ENCODE data around the gene DCAKD.

DCAKD gene

GRCh38 chr17:45051060-45051719, at the start of gene DCAKD:
Gene DCAKD, minus strand, starts transcription at chr17:45051632. Its CDS starts 16,747 bp downstream, at chr17:45034885.
- DNase-seq (ENCODE audit: low read depth), result peak; percentile 72

- no peak for DNase-seq (ENCODE audit: low read depth)
Measured at GRCh38 chr17:45098869-45099616, 47.6 kb upstream of the DCAKD start.

DNA sequence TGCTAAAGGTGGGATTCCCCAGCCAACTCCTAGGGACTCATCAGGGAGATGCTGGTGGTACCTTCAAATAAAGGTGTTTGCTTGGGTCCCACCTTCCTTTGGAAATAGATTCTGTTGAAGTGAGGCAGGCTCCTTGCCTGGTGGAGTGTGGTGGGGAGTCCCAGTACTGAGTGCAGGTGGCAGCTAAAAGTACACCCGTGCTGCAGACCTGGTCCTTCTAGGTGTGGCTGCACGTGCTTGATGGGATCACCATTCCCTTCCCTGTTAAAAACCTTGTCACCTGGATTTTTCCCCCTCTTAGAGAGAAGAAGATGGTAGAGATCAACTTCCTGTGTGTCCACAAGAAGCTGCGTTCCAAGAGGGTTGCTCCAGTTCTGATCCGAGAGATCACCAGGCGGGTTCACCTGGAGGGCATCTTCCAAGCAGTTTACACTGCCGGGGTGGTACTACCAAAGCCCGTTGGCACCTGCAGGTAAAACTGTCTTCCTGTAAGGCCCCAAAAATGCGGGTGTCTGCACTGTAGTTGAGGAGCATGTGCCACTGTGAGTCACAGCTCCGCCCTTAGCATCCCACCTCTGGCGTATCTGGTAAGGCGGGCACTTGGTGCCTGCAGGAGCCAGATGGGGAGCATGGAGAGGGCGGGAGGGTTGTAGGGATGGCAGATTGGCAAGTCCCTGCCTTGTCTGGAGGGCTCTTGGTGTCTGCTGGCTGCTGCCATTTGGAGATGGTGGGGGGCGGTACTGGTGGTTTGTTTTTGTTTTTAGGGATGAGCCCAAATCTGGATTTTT, 46.8 kb upstream of the DCAKD start:
- no peak for DNase-seq (ENCODE audit: low read depth)

GRCh38 chr17:45096926-45097325, 45.5 kb upstream of the DCAKD start:
- DNase-seq (ENCODE audit: low read depth), result no peak

DNA sequence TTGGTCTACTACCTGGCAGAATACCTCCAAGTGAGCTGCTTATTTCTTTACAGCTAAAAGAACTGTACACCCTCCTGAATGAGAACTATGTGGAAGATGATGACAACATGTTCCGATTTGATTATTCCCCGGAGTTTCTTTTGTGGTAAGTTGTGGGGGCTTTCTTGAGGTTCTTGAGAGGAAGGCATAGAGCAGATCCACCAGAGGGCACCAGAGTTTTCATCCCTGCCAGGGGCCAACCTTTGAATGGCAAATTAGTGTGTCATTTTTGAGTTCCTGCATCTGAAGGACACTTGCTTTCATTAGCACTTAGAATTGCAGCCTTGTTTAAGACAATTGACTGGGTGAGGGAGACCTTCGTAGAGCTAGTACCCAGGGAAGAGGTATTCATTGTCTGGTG, 44.7 kb upstream of the DCAKD start:
- no peak for DNase-seq (ENCODE audit: low read depth)

DNA sequence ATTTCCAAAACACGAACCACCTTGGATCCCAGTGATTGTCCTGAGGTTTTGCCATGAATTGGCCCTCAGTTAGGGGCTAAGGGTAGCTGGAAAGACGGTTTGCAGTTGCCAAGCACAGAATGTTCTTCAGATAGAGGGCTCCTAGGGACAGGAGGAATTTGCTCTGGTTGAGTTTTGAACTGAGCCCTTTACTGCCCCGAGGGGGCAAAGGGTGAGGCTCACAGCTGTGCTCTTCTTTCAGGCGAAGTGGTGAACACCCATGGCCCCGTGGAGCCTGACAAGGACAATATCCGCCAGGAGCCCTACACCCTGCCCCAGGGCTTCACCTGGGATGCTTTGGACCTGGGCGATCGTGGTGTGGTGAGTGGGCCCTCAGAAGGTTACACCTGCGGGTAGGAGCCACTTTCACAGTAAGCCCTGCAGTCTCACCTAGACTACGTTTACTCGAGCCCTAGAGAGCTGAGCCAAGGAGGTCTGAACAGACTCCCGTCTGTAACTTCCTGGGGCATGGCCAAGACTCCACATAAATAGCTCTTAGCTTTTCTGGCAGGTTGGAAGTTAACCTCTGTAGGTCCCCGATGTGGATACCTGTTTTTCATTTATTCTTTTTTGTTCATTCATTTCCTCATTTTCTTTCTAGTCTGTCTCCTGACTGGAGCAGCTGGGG, 42.1 kb upstream of the DCAKD start:
- DNase-seq (ENCODE audit: low read depth), result no peak

DNA sequence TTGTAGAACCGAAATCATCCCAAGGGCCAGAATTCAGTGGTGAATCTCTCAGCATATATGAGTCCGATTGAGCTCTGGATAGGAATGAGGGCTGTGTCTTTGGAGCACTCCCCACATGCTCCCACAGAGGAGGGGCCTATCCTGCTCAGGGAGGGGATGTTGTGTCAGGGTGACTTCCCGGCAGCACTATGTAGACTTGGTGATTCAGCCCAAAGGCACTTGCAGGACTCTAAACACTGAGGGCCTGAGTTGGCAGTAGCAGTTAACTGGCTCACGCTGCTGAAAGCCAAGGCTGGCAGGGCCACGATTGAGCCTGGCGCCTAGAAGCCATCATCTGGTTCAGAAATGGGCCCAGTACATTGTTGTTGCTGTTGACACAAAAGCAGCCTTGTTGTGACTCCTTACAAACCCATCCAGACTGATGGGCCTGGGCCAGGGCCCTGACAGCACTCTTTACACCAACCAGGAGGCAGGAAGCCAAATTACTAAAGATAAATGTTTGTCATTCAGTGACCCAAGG, 41.5 kb upstream of the DCAKD start:
- peak; percentile 99 for DNase-seq (ENCODE audit: low read depth)

DNA sequence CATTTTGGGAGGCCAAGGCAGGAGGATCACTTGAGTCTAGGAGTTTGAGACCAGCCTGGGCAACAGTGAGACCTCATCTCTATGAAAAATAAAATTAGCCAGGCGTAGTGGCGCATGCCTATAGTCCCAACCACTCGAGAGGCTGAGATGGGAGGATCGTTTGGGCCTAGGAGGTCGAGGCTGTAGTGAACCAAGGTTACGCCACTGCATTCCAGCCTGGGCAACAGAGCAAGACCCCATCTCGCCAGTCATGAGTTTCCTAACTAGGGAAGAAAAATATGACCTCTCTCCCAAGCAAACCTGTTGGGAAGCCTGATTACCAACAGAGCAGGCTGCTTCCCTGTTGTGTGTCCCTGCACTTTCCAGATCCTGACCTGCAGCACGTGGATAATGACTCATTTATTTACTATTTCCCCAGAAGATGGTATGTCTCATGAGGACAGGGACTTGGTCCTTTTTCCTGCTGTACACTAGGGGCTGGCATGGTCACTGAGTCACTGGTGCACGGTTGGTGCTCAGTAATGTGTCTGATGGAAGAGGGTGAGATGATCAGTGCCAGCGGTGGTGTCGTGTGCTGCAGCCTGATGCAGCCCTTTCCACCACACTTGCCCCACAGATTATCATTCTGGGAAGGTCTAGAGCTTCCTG, 40.5 kb upstream of the DCAKD start:
- no peak for DNase-seq (ENCODE audit: low read depth)

DNA sequence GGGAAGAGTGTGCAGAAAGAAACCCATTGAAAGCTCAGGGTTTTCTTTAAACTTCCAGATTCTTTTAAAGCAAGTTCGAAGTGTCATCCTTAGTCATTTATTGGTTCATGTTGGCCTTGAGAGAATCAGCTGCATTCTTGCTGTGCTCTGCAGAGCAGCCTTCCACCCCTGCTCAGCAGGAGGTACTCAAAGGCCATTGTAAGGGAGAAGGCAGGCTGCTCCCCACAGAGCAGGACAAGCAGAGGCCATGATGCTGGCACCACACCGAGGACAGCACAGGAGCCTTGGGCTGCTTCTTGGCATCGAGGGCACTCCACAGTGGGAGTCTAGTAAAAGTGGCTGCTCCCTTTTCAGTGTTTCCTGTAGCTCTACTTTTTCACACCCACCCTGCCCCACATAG, 39.3 kb upstream of the DCAKD start:
- no peak for DNase-seq (ENCODE audit: low read depth)

GRCh38 chr17:45088741-45089140, 37.3 kb upstream of the DCAKD start:
- DNase-seq (ENCODE audit: low read depth), result no peak

DNA sequence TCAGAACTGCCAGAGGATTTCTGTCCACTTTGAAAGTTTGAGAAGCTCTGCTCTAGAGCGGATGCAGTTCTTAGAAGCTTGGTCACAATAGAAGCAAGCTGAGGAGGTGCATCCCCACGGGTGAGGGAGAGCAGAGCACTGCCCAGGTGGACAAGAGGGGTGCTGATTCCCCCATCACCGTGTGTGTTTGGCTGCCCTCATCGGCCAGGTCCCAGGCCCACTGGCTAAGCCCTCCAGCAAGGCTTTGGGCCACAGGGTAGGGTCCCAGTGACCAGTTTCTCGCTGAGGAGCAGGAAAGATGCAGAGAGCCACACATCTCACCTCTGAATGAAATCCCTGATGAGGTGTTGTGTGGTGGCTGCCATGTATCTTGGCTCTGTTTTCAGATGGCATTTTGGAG, 36.5 kb upstream of the DCAKD start:
- no peak for DNase-seq (ENCODE audit: low read depth)

- no peak for DNase-seq (ENCODE audit: low read depth)
Measured at GRCh38 chr17:45087504-45087975, 36.1 kb upstream of the DCAKD start.

DNA sequence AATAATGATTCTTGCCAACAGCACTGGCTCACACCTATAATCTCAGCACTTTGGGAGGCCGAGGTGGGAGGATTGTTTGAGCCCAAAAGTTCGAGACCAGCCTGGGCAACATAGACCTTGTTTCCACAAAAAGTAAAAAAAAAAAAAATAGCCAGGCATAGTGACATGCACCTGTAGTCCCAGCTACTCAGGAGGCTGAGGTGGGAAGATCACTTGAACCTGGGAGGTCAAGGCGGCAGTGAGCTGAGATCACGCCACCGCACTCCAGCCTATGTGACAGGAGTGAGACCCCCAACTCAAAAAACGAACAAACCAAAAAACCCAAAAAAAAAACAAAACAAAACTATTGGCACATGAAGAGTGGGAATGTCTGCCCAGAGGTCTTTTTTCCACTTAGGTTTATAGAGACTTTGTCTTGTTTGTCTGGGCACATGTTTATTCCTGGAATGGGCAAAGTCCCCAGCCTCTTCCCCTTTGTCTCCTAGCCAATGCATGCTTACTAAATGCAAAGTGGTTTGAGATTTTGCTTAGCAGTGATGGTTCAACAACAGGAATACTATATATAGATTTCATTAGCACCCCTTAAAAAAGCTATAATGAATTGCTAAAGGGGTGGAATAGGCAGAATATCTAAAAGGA, 35.6 kb upstream of the DCAKD start:
- no peak for DNase-seq (ENCODE audit: low read depth)

GRCh38 chr17:45086391-45086790, 35.0 kb upstream of the DCAKD start:
- no peak for DNase-seq (ENCODE audit: low read depth)

- DNase-seq (ENCODE audit: low read depth), result no peak
Measured at GRCh38 chr17:45081047-45081703, 29.7 kb upstream of the DCAKD start.

GRCh38 chr17:45077643-45078042, 26.2 kb upstream of the DCAKD start:
- DNase-seq (ENCODE audit: low read depth), result no peak

DNA sequence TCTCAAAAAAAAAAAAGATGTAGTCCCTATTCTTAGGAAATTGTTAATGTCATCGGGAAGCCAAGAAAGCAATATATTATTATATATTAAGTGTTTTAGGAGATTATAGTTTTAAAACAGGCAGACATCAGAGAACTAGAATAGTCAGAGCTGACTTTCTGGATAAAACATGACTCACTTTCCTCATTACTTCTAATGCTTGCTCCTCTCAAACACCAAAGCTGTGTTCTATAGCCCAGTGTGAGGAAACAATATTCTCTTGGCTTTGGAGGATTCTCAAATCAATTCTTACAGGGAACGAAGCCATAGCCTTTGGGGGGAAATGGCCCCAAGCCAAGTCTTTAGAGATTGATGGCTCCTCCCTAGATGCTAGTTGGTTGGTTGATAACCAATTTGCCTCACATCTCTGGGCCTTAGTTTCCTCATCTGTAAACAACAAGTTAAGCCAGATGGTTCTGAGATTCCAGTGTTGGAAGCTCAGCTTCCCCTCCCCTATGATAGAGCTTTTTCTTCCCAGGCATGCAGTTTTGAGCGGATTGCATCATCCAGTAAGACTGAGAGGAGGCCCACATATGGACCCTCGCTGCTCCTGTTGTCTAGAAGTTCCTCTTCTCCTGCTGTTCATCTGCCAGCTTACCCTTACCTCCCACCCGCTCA, 22.1 kb upstream of the DCAKD start:
- DNase-seq (ENCODE audit: low read depth), result peak; percentile 81

- DNase-seq (ENCODE audit: low read depth), result no peak
Measured at GRCh38 chr17:45070809-45071208, 19.4 kb upstream of the DCAKD start.

- no peak for DNase-seq (ENCODE audit: low read depth)
Measured at GRCh38 chr17:45070001-45070400, 18.6 kb upstream of the DCAKD start.

- DNase-seq (ENCODE audit: low read depth), result no peak
Measured at GRCh38 chr17:45067637-45068036, 16.2 kb upstream of the DCAKD start.

Measured in GM04503 (cell line).